Stimulated activated CD4-positive, alpha-beta T cell treated with anti-CD3 and anti-CD28 coated beads, Interleukin-1b, Interleukin-23, amount 100 ng/mL, for 48 hours (primary cell): ENCODE data around the gene RNF220.

Experiments used
- DNase-seq: peaks from one replicate; pipeline ENCODE4 v3.0.0-alpha.2; 2020

The RNF220 gene

DNA sequence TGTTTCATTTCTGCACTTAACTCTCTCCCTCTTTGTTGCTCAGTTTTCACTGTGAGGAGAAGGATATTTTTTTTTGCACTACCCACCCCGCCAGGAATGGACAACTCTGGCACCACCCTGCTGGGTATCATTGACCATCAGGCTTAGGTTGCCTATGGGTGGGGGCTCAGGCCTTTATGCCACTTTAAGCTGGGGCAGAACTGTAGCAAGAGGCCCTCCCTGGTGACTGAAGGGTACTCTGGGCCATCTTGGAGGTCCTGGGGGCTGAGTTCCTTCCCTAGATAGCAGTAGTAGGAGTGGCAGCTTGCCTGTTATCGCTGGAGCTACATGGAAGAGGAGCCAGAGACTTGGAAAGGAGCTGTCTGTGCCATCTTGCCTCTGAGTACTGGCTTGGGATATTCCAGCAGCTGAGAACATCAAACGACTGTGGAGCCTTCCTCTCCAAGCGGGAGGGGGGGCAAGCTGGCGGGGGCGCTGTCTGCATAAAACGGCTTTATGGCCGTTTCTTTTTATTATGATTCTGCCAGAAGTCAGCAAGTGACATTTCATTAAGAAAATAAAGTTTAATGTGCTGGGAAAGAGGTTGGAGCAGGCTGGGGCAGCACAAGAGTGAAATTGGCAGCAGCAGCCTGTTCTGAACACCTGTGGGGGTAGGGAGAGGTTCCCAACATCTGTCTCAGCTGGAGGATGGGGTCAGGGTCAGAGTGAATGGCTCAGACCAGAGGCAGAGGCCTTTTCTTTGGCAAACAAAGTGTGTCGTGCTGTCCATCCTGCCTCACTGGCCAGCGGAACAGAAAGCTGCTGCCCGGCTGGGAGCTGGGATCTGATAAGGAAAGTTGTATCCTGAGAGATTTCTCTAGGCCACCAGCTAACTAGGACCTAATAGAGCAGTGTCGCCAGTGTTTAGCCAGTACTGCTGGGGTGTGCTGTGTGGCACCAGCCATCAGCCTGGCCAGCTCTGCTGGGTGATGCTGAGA, 236.4 kb downstream of the RNF220 start:
- DNase-seq = no peak

DNA sequence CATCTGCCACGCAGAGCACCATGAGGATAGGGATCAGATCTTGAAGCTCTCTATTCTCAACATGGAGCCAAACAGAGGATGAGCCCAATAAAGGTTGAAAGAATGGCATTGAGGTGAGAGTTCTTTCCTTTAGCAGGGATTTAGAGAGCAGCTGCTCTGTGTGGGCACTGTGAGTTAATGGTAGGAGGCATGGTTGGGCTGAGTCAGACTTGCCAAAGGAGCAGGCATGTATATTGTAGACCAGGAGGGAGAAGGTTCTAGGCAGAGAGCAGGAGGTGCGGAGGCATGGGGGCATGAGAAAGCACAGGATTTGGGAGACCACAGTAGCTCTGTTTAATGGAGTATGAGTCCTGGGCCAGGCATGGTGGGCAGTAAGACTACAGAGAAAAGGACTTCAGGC, 237.2 kb downstream of the RNF220 start:
- no peak for DNase-seq

DNA sequence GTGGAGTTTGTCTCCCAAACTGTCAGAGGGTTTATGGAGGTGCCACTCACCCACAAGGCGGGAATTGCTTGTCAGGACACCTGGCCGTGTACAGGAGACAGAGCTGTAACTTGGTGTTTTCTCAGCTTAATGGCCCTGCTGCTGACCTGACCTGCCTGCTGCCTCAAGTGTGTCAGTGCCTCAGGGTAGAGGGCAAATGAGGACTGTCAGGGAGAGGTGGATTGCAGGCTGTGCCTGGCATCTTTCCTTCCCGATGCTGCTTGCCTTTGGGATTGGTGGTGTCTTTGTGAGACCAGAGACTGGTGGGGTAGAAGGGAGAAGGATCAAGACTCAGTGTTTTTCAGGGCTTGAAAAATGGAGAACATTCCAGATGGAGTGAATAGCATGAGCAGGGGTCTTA, 237.9 kb downstream of the RNF220 start:
- no peak for DNase-seq

DNA sequence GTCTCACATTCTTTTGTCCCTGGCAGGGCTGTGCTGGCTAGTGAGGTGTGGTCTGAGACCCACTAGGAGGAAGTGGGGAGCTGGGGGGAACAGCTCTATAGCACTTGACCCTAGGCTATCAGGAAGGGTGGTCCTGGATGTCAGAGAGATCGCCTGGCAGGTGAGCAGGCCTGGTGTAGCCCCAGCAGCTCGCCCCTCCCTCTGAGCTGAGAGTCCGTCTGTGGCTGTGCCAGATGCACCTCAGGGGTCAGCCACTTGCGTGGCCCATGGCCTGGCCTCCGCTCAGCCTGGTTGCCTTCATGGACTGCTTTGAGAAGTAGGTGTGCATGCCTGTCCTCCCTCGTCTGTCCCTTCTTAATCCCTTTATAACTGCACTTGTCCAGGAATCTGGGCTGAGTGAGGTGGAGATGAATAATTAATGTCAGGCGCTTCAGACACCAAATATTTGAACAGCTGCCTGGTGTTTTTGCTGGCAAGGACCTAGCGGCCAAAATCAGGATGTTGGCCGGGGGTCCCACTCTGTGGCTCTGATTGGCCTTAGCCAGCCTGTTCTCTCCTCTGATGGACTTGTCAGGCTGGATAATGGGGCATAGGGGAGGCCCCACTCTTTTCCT, 238.8 kb downstream of the RNF220 start:
- no peak for DNase-seq

DNA sequence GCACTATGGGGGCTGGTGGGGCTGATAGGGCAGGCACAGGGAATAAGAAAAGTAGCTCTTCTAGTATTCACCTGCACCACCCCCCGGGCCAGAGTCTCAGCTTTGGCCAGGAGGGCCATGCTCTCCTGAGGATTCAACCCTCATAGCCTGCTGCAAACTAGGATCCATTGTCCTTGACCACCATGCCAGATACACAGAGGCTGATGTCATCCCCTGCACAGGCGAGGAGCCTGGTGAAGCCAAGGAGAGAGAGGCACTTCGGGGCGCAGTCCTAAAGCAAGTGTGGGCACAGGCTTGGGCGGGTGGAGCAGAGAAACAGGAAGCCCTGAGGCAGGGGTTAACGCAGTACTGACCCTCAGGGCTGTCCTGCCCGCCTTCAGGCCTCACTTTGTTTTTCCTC, 239.8 kb downstream of the RNF220 start:
- DNase-seq = no peak

DNA sequence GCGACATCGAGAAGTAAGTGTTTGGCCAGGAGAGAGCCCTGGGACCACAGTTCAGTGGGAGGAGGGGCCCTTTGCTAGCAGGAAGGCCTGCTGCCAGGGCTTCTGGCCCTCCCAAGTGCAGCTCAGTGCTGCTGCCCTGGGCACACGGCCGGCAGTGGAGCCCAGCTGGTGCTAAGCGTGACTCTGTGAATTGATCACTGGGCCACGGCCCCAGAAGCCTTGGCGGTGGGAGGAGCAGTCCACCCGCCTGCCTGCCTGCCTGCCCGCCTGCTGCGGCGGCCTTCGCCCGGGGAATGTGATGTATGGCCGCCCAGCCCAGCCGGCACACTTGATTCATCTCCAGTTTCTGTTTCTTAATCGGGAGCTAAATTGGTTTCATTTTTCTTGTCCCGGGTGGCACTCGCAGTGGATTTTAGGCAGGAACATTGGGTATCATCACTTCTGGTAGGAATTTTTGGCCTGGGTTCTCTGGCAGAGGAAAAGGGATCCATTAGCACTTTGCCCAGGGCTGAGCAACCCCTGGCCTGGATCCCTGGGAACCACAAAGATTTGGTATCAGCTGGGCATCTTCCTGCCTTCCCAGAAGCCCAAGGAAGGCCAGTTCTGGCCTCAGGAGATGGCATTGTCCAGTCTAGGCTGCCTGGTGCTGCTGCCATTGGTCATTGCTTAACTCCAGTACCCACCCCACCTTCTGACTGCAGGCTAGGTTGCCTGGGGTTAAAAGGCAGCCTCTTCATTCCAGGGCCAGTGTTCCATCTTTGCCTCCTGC, 240.6 kb downstream of the RNF220 start:
- DNase-seq = no peak

DNA sequence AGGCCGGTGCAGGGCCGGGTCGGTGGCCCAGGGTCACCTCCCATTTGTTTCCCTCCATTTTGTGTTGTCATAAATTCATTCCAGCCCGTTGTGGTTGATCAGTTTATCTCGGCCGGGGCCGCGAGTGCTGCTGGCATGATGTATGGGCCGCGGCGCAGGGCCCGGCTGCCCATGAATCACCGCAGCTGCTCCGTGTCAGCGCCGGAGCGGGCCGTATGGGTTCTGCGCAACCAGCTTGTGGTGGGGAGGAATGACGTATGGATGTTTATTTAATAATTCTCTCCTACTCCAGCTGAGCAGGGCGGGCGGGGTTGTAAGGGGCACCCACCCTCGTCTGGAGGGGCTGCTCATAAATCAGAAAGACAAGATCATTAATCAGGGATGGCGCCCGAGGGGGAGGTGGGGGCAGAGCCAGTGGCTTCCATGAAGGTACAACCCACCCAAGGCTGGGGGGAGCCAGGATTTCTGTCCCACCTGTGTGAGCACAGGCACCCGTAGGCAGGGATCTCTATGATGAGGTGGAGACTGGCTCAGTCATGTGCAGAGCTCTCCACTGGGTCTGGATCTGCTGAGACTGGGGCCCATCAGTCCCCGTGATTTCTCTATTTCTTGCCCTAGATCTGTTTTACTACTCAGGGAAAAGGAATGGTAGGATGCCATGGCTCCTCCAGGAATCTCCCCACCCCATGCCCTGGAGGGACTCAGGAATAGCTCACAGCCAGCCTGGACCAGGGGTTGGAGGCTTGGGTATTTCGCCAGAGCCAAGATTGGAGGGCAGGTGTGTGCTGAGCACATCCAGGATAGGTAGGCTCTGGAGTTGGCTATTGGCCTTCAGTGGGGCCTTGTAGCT, 241.4 kb downstream of the RNF220 start:
- no peak for DNase-seq

DNA sequence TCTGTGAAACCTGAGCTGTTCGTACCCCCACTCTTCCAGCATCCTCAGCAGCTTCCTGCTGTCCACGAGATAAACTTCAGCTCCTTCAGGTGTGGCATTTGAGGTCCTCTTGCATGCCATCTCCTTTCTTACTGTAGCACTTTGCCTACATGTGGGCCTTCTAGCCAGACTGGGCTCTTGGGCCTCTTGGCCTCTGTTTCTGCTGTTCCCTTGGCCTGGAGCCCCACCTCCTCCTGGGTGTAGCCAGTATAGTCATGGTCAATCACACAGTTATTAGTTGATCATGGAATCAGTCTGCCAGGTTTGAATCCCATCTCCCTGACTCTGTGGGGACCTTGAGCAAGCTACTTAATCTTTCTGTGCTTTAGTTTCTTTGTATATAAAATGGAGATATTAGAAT, 242.8 kb downstream of the RNF220 start:
- DNase-seq = no peak

DNA sequence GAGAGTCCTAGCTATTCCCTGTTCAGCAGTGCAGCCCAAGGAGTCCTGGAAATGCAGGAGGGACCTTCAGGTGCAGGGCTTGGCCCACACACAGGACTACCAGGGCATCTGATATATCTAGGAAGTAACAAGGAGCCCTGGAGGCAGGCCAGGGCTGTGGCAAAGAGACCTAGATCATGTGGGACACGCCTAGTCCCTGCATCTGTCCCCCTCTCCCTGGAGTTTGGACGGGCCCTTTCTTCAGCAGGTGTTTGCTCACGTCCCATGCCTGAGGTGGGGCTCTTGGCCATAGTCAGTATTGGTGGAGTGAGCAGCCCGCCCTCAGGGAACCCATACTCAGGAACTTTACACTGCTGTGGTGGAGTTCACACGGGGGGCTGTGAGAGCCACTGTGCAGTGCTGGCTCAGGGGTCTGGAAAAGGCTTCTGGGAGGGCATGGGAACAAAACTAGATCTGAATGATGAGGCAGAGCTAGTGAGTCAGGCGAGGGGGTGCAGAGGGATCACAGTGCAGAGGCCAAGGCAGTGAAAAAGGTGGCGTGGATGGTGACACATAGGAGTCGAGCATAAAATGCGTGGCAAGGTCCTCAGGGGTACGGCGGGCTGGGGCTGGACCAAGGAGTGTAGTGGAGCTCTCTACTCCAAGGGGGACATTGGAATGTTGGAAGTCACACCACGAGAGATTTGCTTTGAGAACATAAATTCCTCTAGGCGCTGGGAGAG, 243.6 kb downstream of the RNF220 start:
- DNase-seq = no peak

DNA sequence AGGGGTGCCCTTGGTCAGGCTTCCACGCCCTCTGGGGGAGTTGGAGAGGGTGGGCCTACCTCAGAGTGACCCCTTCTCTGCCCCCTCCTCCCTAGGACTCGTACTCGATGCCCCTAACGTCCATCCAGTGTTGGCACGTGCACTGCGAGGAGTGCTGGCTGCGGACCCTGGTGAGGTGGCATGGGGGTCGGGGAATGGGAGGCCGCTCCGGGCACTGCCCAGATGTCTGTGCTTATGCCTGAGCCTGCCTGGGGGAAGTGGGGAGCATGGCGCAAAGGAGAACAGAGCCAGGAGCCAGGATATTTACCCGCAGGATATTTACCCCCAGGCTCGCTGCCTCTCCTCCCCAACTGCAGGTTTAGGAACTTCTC, 244.7 kb downstream of the RNF220 start:
- DNase-seq = no peak

DNA sequence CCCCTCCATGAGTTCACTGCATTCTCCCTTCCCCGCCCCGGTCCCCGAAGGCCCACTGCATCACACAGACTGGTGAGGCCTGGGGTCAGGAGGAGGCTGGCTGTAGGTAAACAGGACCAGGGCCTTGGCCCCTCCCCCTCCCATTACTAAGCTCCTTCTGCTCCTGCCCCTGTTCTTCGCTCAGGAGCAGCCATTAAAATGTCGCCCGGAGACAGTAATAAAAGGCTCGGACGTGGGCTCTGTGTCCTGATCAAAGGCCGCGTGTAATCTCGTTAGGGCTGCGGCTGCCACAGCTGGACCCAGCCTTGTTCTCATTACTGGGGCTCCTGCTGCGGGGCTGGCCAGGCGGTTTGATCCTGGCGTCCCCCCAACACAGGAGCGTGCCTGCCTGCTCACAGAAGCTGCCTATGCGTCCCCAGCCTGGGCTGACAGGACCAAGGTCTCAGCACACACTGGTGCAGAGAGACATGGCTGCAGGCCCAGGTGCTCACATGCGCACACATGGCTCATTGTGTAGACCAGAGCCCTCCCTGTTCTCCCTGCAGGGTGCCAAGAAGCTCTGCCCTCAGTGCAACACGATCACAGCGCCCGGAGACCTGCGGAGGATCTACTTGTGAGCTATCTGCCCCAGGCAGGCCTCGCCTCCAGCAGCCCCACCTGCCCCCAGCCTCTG, 245.2 kb downstream of the RNF220 start:
- DNase-seq = no peak

DNA sequence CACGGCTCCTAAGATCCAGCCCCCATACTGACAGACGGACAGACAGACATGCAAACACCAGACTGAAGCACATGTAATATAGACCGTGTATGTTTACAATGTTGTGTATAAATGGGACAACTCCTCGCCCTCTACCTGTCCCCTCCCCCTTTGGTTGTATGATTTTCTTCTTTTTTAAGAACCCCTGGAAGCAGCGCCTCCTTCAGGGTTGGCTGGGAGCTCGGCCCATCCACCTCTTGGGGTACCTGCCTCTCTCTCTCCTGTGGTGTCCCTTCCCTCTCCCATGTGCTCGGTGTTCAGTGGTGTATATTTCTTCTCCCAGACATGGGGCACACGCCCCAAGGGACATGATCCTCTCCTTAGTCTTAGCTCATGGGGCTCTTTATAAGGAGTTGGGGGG, 246.0 kb downstream of the RNF220 start:
- DNase-seq = no peak

DNA sequence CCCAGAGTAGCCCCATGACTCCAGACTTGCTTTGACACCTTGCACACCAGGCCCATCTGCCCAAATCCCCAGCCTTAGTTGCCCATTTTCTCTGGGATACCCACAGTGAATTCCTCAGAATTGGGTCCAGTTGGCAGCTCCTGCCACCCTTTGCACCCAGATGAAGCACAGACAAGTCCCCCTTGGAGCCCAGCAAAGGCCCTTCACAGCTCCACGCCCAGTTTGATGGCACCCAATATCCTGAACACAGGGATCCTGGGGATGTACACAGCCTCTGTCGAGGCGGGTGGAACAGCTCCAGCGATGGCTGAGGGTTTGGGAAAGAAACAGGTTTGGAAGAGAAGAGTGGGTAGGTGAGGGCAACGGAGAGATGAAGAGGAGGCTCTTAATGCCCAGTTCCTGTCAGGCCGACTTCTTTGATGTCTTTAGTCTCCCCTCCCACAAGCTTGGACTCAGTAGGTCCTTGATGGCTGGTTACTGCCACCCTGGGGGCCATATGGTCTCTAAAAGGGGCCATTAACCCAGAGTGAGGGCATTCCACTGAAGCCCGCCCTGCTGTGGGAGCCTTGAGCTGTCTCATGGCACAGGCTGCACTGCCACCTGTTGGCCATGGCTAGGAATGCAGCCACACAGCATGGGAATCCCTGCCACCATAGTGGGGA, 247.5 kb downstream of the RNF220 start:
- peak; percentile 70 for DNase-seq

DNA sequence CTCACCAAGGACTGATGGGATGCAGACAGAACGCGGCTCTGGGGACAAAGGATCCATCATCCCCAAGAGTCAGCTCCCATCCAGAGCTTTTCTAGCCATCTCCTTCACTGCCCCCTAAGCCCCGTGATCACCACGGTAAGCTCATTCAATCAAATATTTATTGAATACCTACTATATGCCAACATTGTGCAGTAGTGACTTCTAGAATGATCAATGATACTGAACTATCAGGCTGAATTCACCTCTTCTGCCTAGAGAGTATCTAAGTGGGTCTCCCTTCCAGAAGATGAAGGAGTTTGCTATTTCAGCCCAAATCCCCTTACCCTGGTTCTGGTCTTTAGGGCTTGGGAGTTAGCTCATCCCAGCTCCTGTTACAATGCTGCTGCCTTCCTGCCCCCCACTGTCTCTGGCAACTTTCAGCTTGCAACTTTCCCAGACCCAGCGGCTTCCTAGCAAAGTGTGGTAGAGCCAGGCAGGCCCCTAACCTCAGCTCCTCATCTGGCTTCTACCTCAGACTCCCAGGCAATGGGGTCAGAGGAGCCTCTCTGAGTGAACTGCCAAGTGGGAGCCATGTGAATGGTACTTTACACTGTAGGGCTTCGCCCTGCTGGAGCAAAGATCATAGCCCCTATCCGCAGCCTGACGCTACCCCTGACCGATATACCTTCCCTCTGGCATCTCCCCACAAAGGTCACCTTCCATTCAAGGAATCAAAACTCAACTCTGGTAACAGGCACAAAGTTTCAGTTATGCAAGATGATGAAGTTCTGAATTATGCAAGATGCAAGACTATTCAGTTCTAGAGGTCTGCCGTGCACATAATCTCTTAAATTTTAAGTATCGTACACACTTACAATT, 248.3 kb downstream of the RNF220 start:
- no peak for DNase-seq

DNA sequence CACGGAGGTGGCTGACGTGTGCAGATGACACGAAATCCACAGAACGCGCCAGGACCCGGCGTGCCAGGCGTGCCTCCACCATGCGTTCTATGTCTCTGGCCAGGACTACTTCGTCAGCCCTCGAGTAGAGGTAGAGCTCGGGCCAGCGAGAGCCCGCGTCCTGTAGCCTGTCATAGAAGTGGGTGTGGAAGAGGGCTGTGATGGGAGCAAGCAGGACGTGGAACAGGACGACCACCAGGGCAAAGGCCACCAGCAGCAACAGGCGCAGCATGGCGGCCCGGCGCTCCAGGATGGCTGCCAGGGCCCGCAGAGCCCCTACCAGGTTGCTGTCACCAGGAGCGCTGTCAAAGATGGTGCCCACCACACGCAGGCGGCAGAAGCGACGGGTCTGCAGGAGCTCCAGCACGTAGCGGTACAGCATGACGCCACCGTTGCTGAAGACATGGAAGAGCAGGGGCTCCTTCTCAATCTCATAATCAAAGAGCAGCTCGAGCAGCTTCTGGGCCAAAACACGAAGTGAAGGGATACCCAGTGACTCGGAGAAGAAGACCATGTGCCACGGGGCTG, 249.6 kb downstream of the RNF220 start:
- no peak for DNase-seq

DNA sequence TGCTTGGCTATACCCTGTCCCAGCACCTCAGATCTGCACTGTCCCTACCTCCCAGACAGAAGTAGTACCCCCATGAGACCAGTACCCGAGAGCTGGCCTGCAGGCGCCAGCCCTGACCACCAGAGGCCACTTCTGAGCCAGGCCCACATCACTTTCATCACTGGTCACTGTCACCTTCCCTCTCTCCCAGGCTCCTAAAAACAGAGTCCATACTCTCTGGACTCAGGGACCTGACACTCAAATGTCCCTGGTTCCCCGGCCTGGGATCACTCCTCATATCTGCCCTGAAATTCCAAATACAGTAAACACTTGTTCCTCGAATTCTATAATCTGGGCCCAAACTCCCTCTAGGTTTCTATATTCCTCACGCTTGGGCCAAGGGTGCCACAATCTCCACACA, 250.6 kb downstream of the RNF220 start:
- peak; percentile 6 for DNase-seq

DNA sequence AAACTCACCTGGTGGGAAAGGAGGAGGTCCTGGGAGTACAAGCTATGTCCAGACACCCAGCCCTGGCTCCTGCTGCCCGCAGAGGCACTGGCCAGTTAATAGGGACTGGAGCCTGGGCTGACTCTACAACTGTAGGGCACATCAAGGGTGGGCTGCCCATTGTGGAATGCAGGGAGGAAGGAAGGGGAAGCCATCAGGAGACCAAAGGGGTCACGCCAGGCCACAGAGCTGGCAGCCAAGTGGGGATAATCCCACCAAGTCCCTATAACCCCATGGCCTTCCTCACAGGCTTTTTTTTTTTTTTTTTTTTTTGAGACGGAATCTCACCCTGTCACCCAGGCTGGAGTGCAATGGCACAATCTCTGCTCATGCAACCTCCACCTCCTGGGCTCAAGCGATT, 254.5 kb downstream of the RNF220 start:
- no peak for DNase-seq

DNA sequence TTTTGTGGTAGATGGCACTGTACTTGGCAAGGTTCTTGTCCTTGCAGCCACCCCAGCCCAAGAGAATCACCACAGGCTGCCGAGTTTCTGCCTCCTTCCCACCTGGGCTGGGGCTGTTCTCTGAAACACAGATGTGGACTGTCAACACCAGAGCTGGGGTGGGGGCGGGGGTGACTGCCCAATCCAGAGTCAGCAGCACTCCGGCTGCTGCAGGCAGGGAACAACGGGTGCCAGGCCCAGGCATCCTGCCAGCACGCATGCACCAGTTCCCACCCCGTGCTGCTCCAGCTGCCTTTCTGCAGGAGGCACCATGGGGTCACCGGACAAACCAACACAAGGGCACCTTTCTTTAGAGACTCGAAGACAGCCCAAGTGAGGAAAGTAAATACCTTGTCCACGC, 255.1 kb downstream of the RNF220 start:
- DNase-seq = no peak
